Endothelial cell of umbilical vein (primary cell): Measurements from ENCODE around the gene ANGEL2. TPM values are rescaled to one million over a fixed set of nuclear protein-coding genes. Genes with fewer than 3 reads are reported as not detected.

Experiments
- BruUV-seq: library from RNA; stranded (reverse); fragments of 400-500 nt; replicated peaks from 2 replicates; lab custom pipeline; 2021; lab: Mats Ljungman, UMichigan
- CTCF ChIA-PET: fragments of 300-600, 350-600 bp; sonication (Branson Sonifier 250); formaldehyde crosslinking; loops from one replicate; lab custom pipeline; 2021; ENCODE audit warnings: antibody characterized with exemption, inconsistent platforms; lab: Charles Lee
- POLR2A ChIA-PET: fragments of 300-600, 350-600 bp; sonication (Branson Sonifier 250); formaldehyde crosslinking; loops from one replicate; lab custom pipeline; 2021; ENCODE audit warnings: antibody characterized with exemption, inconsistent platforms; lab: Charles Lee
- DNase-seq: peaks from one replicate; pipeline ENCODE4 v3.0.0-alpha.2; 2011; ENCODE audit warnings: low read depth, low spot score
- FAIRE-seq: peaks from 2 replicates; lab custom pipeline; 2011; peaks lifted over from hg19 to GRCh38; lab: Jason Lieb, UNC
- H2AFZ ChIP-seq: 2 replicates; pipeline ENCODE4 v1.6.0; 2012; ENCODE audit warnings: low read depth, low read length, control low read depth, inconsistent platforms
- H3K27ac ChIP-seq: 2 replicates; pipeline ENCODE4 v1.5.1; 2011; ENCODE audit warnings: low read depth, mild to moderate bottlenecking, control low read depth, low read length, moderate library complexity; ENCODE audit not compliant: insufficient read depth
- H3K27me3 ChIP-seq, 2 experiments: 2 replicates each; pipeline versions ENCODE4 v1.6.0 to v1.6.1; 2011; ENCODE audit warnings: low read length in 2 of 2, mixed read lengths in 1 of 2; ENCODE audit not compliant: control insufficient read depth in 2 of 2, insufficient read depth in 2 of 2
- H3K36me3 ChIP-seq, 2 experiments: 2 replicates in 1 of 2; 3 replicates in 1 of 2; pipeline ENCODE4 v1.5.1; 2011; ENCODE audit warnings: low read length in 2 of 2, mild to moderate bottlenecking in 1 of 2, moderate library complexity in 1 of 2; ENCODE audit not compliant: control insufficient read depth in 2 of 2, insufficient read depth in 2 of 2; ENCODE audit errors: extremely low read depth in 1 of 2
- H3K4me1 ChIP-seq: 3 replicates; pipeline ENCODE4 v1.5.1; 2011; ENCODE audit warnings: mild to moderate bottlenecking, low read length; ENCODE audit not compliant: control insufficient read depth, insufficient read depth; ENCODE audit errors: extremely low read depth
- H3K4me2 ChIP-seq: 2 replicates; pipeline ENCODE4 v1.6.1; 2011; ENCODE audit warnings: low read length, control low read depth, mixed read lengths; ENCODE audit not compliant: insufficient read depth
- H3K4me3 ChIP-seq, 3 experiments: fragments of 200-600 bp in 1 of 3; sonication (generic), shearing (Covaris generic) in 1 of 3; replicated peaks in 1 of 3; 2 replicates each; pipeline ENCODE4 v1.5.1; 2011 to 2016; ENCODE audit warnings: control low read depth in 3 of 3, low read length in 3 of 3, mild to moderate bottlenecking in 2 of 3, inconsistent platforms in 1 of 3, low read depth in 1 of 3, moderate library complexity in 1 of 3; ENCODE audit not compliant: insufficient read depth in 1 of 3
- H3K79me2 ChIP-seq: 2 replicates; pipeline ENCODE4 v1.6.0; 2012; ENCODE audit warnings: low read length, inconsistent platforms; ENCODE audit not compliant: control insufficient read depth, insufficient read depth
- H3K9ac ChIP-seq: replicated peaks from 2 replicates; pipeline ENCODE3; 2011; ENCODE audit warnings: low read length, control low read depth; ENCODE audit not compliant: insufficient read depth; ENCODE audit errors: extremely low read depth
- H3K9me1 ChIP-seq: replicated peaks from 3 replicates; pipeline ENCODE4 v1.6.0; 2011; ENCODE audit warnings: mild to moderate bottlenecking, low read length; ENCODE audit not compliant: control insufficient read depth, insufficient read depth; ENCODE audit errors: extremely low read depth
- H3K9me3 ChIP-seq: replicated peaks from 2 replicates; pipeline ENCODE4 v1.5.1; 2012; ENCODE audit warnings: low read length, inconsistent platforms; ENCODE audit not compliant: control insufficient read depth, insufficient read depth
- H4K20me1 ChIP-seq: replicated peaks from 2 replicates; pipeline ENCODE3; 2011; ENCODE audit warnings: mild to moderate bottlenecking, low read length; ENCODE audit not compliant: control insufficient read depth, insufficient read depth; ENCODE audit errors: extremely low read depth
- CTCF ChIP-seq, 2 donors: IDR thresholded peaks; 1 replicate in 1 of 2; 2 replicates in 1 of 2; pipeline ENCODE4 v1.5.1; 2011; ENCODE audit warnings: low read length in 2 of 2, mild to moderate bottlenecking in 2 of 2, moderate library complexity in 2 of 2, control low read depth in 1 of 2, inconsistent platforms in 1 of 2, low read depth in 1 of 2; ENCODE audit not compliant: insufficient read depth in 1 of 2; ENCODE audit errors: extremely low read depth in 1 of 2
- EZH2 ChIP-seq: IDR thresholded peaks from 2 replicates; pipeline ENCODE4 v1.6.1; 2012; ENCODE audit warnings: borderline replicate concordance, low read depth, mild to moderate bottlenecking, moderate library complexity, low read length, inconsistent platforms; ENCODE audit not compliant: severe bottlenecking
- FOS ChIP-seq: IDR thresholded peaks from 2 replicates; pipeline ENCODE4 v1.6.1; 2011; ENCODE audit warnings: mild to moderate bottlenecking, low read length, moderate library complexity, borderline replicate concordance; ENCODE audit not compliant: insufficient read depth
- GATA2 ChIP-seq: IDR thresholded peaks from 2 replicates; pipeline ENCODE4 v1.7.0; 2011; ENCODE audit warnings: low read depth, mild to moderate bottlenecking, moderate library complexity, mixed read lengths, low read length; ENCODE audit not compliant: insufficient read length, insufficient read depth
- JUN ChIP-seq: IDR thresholded peaks from 2 replicates; pipeline ENCODE4 v1.6.1; 2011; ENCODE audit warnings: borderline replicate concordance, low read depth; ENCODE audit not compliant: insufficient read length, insufficient read depth
- MAX ChIP-seq: IDR thresholded peaks from 2 replicates; pipeline ENCODE4 v1.6.1; 2011; ENCODE audit not compliant: insufficient read depth, insufficient read length
- MYC ChIP-seq: IDR thresholded peaks from one replicate; pipeline ENCODE4 v1.6.1; 2011; ENCODE audit warnings: mild to moderate bottlenecking, low read depth, low read length
- POLR2A ChIP-seq: IDR thresholded peaks from 2 replicates; pipeline ENCODE4 v1.6.1; 2012; ENCODE audit warnings: low read depth, mild to moderate bottlenecking, control low read depth, low read length
- POLR2AphosphoS5 ChIP-seq: IDR thresholded peaks from 2 replicates; pipeline ENCODE4 v1.6.1; 2012; ENCODE audit warnings: low read depth, mild to moderate bottlenecking, control low read depth, low read length, moderate library complexity; ENCODE audit not compliant: insufficient read depth
- dilution Hi-C: fragments of 300-500 bp; cut with MboI; formaldehyde crosslinking; loops from one replicate; pipeline ENCODE4 v1.15.0; 2019; ENCODE audit warnings: low sequenced_read_pairs; ENCODE audit not compliant: extremely low pct_ligation_motif_present
- intact Hi-C: fragments of 100-400 bp; cut with micrococcal nuclease; formaldehyde crosslinking; loops from one replicate; pipeline ENCODE4 v1.10.0; 2022
- polyA plus RNA-seq, 4 experiments: library from polyadenylated mRNA; depleted of rRNA in 3 of 4; stranded (reverse) in 3 of 4; unstranded in 1 of 4; fragments of >200 nt; gene quantifications; 2 replicates each; pipeline versions ENCODE4 v1.2.1 to v1.2.3, GENCODE V29; 2011 to 2012; ENCODE audit warnings: missing spikeins in 1 of 4
- total RNA-seq: library from RNA; stranded (reverse); gene quantifications from 2 replicates; pipeline ENCODE4 v1.2.3, GENCODE V29; 2021

Gene ANGEL2
- total and polyA plus RNA-seq, 2 donors (not counting 3 experiments of a cell fraction or from before 2014, with no cell fraction given) = 11.9 to 39.1 TPM

DNA sequence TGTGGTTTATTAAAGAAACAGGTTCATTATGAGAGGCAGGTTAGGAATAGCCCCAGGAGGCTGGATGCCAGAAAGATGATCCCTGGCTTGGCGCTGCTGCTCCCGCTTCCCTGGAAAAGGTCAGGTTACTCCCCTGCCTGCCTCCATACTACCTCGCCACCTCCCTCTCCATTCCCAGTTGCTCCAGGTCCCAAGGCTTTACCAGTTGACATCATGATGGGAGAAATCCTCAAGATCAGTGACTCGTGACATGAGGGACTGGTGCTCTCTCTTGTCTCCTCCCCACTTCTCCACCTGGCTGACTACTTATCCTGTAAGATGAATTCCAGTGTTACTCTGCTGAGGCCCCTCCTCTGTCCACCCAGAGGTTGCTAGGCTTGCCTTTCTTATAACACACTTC is 45.6 kb downstream of the ANGEL2 start:
- DNase-seq = no peak
- H3K9ac ChIP-seq = no peak overlapping the region
- H4K20me1 ChIP-seq = no peaks in the 10 kb centered on the region
- no peaks in the 10 kb centered on the region for H3K27me3 ChIP-seq
- no peaks in the 10 kb centered on the region for H3K9me1 ChIP-seq
- H3K9me3 ChIP-seq = no peaks in the 10 kb centered on the region
- ChIA-PET POLR2A (no interaction called here), CTCF (no interaction called here)
- no peaks in the 10 kb centered on the region for H3K36me3 ChIP-seq
- BruUV-seq = no TSS peak
- no peak overlapping the region for H3K4me3 ChIP-seq
- H3K79me2 ChIP-seq = no peaks in the 10 kb centered on the region
- TF ChIP-seq EZH2 (no peak), JUN (no peak), GATA2 (no peak), POLR2AphosphoS5 (no peak), MYC (no peak), POLR2A (no peak), MAX (no peak), FOS (no peak), CTCF (IDR thresholded peaks at IDR 0.05; ENCODE audit: extremely low read depth in 1 of 2, insufficient read depth in 1 of 2, low read depth in 1 of 2, low read length in 2 of 2) (no peak)
- H3K4me2 ChIP-seq = no peak overlapping the region
- dilution Hi-C loops = no loop called here
- FAIRE-seq = no peak
- H3K27ac ChIP-seq = no peak overlapping the region
- H2AFZ ChIP-seq = no peak overlapping the region
- no peaks in the 10 kb centered on the region for H3K4me1 ChIP-seq
- intact Hi-C loops = no loop called here
